CD4-positive, alpha-beta T cell (primary cell): ENCODE results near the gene BAIAP2. TPM values are rescaled to one million over a fixed set of nuclear protein-coding genes. Genes with fewer than 3 reads are reported as not detected.
"Not testable (repeated sequence)": the region's sequence is repeated elsewhere in the genome, so short reads cannot be mapped to it uniquely, and the experiment has no call there.

ENCODE experiments used
- ATAC-seq: fragments of 200-7000 bp; cut with Tn5 transposase; one replicate; pipeline ENCODE4 v1.10.0; 2022; ENCODE audit warnings: mild to moderate bottlenecking; ENCODE audit not compliant: poor library complexity
- CTCF ChIA-PET: fragments of 350-600 bp; sonication (Branson Sonifier 250); formaldehyde crosslinking; loops from one replicate; lab custom pipeline; 2021; ENCODE audit warnings: antibody characterized with exemption, inconsistent platforms; lab: Charles Lee
- POLR2A ChIA-PET: fragments of 350-600 bp; sonication (Branson Sonifier 250); formaldehyde crosslinking; loops from one replicate; lab custom pipeline; 2021; ENCODE audit warnings: antibody characterized with exemption, inconsistent platforms; lab: Charles Lee
- DNase-seq, 14 experiments: peaks; one replicate each; pipeline ENCODE4 v3.0.0-alpha.2; 2013 to 2020; ENCODE audit warnings: mixed read lengths in 2 of 14
- H3K27ac ChIP-seq, 2 donors: one replicate each; pipeline versions ENCODE4 v1.5.1 to v1.7.0; 2013; ENCODE audit warnings: low read length in 2 of 2, low read depth in 1 of 2, mild to moderate bottlenecking in 1 of 2
- H3K27me3 ChIP-seq, 2 experiments: 1 replicate in 1 of 2; 2 replicates in 1 of 2; pipeline versions ENCODE4 v1.6.1 to v1.7.0; 2013; ENCODE audit warnings: low read length in 2 of 2, control low read depth in 1 of 2, mild to moderate bottlenecking in 1 of 2, moderate library complexity in 1 of 2; ENCODE audit not compliant: insufficient read depth in 2 of 2, control insufficient read depth in 1 of 2
- H3K36me3 ChIP-seq: one replicate; pipeline ENCODE4 v1.6.1; 2013; ENCODE audit warnings: low read length, control low read depth; ENCODE audit not compliant: insufficient read depth
- H3K4me1 ChIP-seq: one replicate; pipeline ENCODE4 v1.6.1; 2013; ENCODE audit warnings: low read length, control low read depth; ENCODE audit not compliant: insufficient read depth
- H3K4me3 ChIP-seq: one replicate; pipeline ENCODE4 v1.5.1; 2013; ENCODE audit warnings: mild to moderate bottlenecking, low read length, moderate library complexity
- H3K9me3 ChIP-seq, 2 experiments: 1 replicate in 1 of 2; 2 replicates in 1 of 2; pipeline versions ENCODE4 v1.6.1 to v1.7.0; 2013; ENCODE audit warnings: low read length in 2 of 2, mild to moderate bottlenecking in 2 of 2, control low read depth in 1 of 2, moderate library complexity in 1 of 2; ENCODE audit not compliant: control insufficient read depth in 1 of 2, insufficient read depth in 1 of 2
- H3K27ac Mint-ChIP-seq: one replicate; pipeline ENCODE4 v1.8.0; 2020; ENCODE audit warnings: mixed read lengths
- H3K27me3 Mint-ChIP-seq: one replicate; pipeline ENCODE4 v1.8.0; 2021; ENCODE audit warnings: mixed read lengths
- H3K36me3 Mint-ChIP-seq: one replicate; pipeline ENCODE4 v1.8.0; 2021; ENCODE audit warnings: low read depth, mixed read lengths
- H3K4me1 Mint-ChIP-seq: one replicate; pipeline ENCODE4 v1.8.0; 2021; ENCODE audit warnings: low read depth, mixed read lengths
- H3K4me3 Mint-ChIP-seq: one replicate; pipeline ENCODE4 v1.8.0; 2020; ENCODE audit warnings: mild to moderate bottlenecking, mixed read lengths
- H3K9me3 Mint-ChIP-seq: one replicate; pipeline ENCODE4 v1.8.0; 2020; ENCODE audit warnings: mixed read lengths
- intact Hi-C, 2 experiments: fragments of 100-400 bp; cut with DNase I in 1 of 2; cut with micrococcal nuclease in 1 of 2; formaldehyde crosslinking; loops; one replicate each; pipeline versions ENCODE4 v1.15.1 to v1.9.0; 2023 to 2025; cut with DNase I, micrococcal nuclease
- total RNA-seq, 174 experiments: library from RNA in 2 of 174; stranded (reverse) in 2 of 174; gene quantifications; one replicate each; pipeline ENCODE4 v1.2.3 and lab custom pipeline; 2021 to 2026
- TF ChIP-seq, protein P1 (sequence below): fragments of 200-600 bp; IDR thresholded peaks from one replicate; pipeline ENCODE4 v1.8.0; 2022; ENCODE audit warnings: antibody characterized with exemption, mild to moderate bottlenecking

Gene BAIAP2
- total RNA-seq, 2 experiments from 2014 or later, result 4.2 to 4.9 TPM

DNA sequence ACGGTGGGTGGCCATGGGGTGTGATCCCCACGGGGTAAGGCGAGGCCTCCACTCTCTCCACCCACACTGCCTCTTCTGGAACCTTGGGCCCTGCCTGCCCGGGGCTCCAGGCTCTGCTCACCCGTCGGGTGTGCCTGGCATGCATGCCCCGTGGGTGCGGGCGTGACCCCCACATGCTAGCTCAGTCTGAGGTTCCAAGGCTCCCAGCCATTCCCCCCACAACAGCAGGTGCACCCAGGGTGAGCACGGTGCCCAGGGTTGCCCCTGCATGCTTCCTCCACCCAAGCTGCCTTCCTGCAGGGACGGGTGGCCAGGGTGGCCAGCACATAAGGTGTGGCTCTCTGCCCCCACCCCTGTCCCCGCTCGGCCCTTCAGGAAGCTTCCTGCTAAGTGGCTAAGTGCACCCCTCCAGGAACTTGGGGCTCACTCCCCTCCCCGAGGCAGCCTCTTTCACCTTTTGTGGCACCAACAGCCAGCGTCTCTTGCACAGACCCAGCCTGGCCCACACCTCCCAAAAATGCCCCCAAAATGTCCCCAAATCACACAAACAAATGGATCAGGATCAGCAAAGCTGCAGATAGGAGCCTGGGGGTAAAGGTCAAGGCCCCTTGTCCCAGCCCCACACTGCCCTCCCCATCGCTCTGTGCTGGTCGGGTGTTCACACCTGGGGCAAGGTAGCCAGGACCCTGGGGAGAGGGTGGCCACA lies 108.9 kb downstream of the BAIAP2 start:
- no peak overlapping the region for H3K27ac ChIP-seq
- POLR2A ChIA-PET, result no interaction called here
- Mint-ChIP-seq H3K4me1 (no peaks in the 10 kb centered on the region), H3K27me3 (no peaks in the 10 kb centered on the region), H3K9me3 (no peaks in the 10 kb centered on the region), H3K27ac (no peak overlapping the region), H3K36me3 (no peaks in the 10 kb centered on the region), H3K4me3 (no peak overlapping the region)
- H3K4me1 ChIP-seq, result no peaks in the 10 kb centered on the region
- ATAC-seq, result no peak
- DNase-seq, result no peak
- H3K36me3 ChIP-seq, result no peaks in the 10 kb centered on the region
- TF ChIP-seq, protein P1, sequence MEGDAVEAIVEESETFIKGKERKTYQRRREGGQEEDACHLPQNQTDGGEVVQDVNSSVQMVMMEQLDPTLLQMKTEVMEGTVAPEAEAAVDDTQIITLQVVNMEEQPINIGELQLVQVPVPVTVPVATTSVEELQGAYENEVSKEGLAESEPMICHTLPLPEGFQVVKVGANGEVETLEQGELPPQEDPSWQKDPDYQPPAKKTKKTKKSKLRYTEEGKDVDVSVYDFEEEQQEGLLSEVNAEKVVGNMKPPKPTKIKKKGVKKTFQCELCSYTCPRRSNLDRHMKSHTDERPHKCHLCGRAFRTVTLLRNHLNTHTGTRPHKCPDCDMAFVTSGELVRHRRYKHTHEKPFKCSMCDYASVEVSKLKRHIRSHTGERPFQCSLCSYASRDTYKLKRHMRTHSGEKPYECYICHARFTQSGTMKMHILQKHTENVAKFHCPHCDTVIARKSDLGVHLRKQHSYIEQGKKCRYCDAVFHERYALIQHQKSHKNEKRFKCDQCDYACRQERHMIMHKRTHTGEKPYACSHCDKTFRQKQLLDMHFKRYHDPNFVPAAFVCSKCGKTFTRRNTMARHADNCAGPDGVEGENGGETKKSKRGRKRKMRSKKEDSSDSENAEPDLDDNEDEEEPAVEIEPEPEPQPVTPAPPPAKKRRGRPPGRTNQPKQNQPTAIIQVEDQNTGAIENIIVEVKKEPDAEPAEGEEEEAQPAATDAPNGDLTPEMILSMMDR, result no peak
- peaks cover 0 to 3% of the 10 kb centered on the region in 2 experiments for H3K27me3 ChIP-seq
- CTCF ChIA-PET, result no interaction called here
- H3K4me3 ChIP-seq, result no peak overlapping the region
- intact Hi-C loops, result loop anchor here (2.0 to 5.0 kb wide), 2 partner anchors 98 to 457 kb away; no protein-coding TSS in a partner anchor
- H3K9me3 ChIP-seq, result no peaks in the 10 kb centered on the region

DNA sequence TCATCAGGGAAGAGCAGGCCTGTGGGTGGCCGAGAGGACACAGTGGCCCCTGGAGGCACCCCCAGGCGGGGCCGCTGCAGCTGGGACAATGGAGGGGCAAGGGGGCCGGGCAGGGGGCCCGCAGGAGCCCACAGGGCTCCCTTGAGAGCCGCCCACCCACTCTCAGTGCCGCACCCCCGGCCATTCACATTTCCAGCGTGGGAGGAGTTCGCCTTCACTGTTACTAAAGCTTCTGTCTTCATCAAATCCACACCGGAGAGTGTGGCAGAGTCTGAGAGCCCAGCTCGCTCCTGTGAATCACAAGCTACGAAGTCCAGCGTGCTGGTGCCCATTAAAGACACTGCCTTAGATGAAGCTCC lies 109.5 kb downstream of the BAIAP2 start:
- Mint-ChIP-seq H3K4me1 (no peaks in the 10 kb centered on the region), H3K27me3 (no peaks in the 10 kb centered on the region), H3K27ac (no peak overlapping the region), H3K9me3 (no peaks in the 10 kb centered on the region), H3K36me3 (no peaks in the 10 kb centered on the region), H3K4me3 (no peak overlapping the region)
- H3K27ac ChIP-seq, result no peak overlapping the region
- no peaks in the 10 kb centered on the region for H3K36me3 ChIP-seq
- ChIA-PET CTCF (no interaction called here), POLR2A (no interaction called here)
- TF ChIP-seq, protein P1, result no peak
- peaks cover 0 to 3% of the 10 kb centered on the region in 2 experiments for H3K27me3 ChIP-seq
- H3K9me3 ChIP-seq, result no peaks in the 10 kb centered on the region
- intact Hi-C loops, result loop anchor here in 1 of 2 experiments (5.0 kb wide), 1 partner anchor 98 kb away; no protein-coding TSS in a partner anchor
- H3K4me1 ChIP-seq, result no peaks in the 10 kb centered on the region
- no peak for ATAC-seq
- H3K4me3 ChIP-seq, result no peak overlapping the region
- DNase-seq, result no peak

DNA sequence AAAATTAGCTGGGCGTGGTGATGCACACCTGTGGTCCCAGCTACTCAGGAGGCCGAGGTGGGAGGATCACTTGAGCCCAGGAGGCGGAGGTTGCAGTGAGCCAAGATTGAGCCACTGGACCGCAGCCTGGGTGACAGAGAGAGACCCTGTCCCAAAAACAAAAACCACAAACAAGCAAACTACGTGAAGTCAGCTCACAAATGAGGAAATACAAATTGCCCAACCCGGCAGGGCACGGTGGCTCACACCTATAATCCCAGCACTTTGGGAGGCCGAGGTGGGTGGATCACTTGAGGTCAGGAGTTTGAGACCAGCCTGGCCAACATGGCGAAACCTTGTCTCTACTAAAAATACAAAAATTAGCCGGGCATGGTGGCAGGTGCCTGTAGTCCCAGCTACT lies 111.3 kb downstream of the BAIAP2 start:
- H3K4me3 ChIP-seq, H3K9me3 ChIP-seq, H3K9me3 Mint-ChIP-seq, H3K27me3 ChIP-seq, CTCF ChIA-PET, H3K4me3 Mint-ChIP-seq, intact Hi-C loops, H3K27ac ChIP-seq, ATAC-seq, H3K36me3 ChIP-seq, DNase-seq, H3K4me1 Mint-ChIP-seq, H3K4me1 ChIP-seq, H3K27me3 Mint-ChIP-seq, H3K27ac Mint-ChIP-seq, H3K36me3 Mint-ChIP-seq, POLR2A ChIA-PET: not testable (repeated sequence)

DNA sequence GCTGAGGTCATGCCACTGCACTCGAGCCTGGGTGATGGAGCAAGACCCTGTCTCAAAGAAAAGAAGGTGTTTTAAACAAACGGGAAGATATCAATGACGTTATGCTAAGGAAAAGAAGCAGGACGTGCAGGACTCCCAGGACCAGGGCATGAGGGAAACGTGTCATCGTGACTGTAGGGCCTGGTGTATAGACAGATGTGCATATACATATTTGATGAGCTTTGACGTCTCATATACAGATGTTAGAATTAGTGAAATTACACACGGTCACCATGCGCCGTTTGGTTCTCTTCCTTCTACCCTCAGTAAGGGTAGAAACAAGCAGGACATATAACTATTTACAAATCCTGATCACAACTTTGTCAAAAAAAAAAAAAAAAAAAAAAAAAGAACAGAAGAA lies 112.8 kb downstream of the BAIAP2 start:
- Mint-ChIP-seq H3K27me3 (peaks cover 6% of the 10 kb centered on the region), H3K9me3 (no peaks in the 10 kb centered on the region), H3K4me1 (no peaks in the 10 kb centered on the region), H3K27ac (no peak overlapping the region), H3K36me3 (no peaks in the 10 kb centered on the region), H3K4me3 (no peak overlapping the region)
- peaks cover 0 to 3% of the 10 kb centered on the region in 2 experiments for H3K27me3 ChIP-seq
- no peak for ATAC-seq
- H3K36me3 ChIP-seq, result no peaks in the 10 kb centered on the region
- intact Hi-C loops, result no loop called here
- CTCF ChIA-PET, result no interaction called here
- peaks cover 7% of the 10 kb centered on the region for H3K4me1 ChIP-seq
- no peak for DNase-seq
- TF ChIP-seq, protein P1, result no peak
- H3K27ac ChIP-seq, result no peak overlapping the region
- POLR2A ChIA-PET, result no interaction called here
- H3K4me3 ChIP-seq, result no peak overlapping the region
- H3K9me3 ChIP-seq, result no peaks in the 10 kb centered on the region
